Measurements from ENCODE around the gene PNISR. TPM values are rescaled to one million over a fixed set of nuclear protein-coding genes. Genes with fewer than 3 reads are reported as not detected.

The PNISR gene
- polyA plus RNA-seq, 1 donor from 2014 or later: 87.9 TPM

GRCh38 chr6:99424022-99424421 lies 1.1 kb downstream of the PNISR start:
- H3K27me3 Mint-ChIP-seq: no peaks in the 10 kb centered on the region
- H3K4me1 Mint-ChIP-seq: peaks cover 48 to 58% (median 53%) of the 10 kb centered on the region in 3 donors
- H3K4me3 Mint-ChIP-seq: peak overlapping the region; percentile 93 to 99 (median 98)

GRCh38 chr6:99422912-99423311 lies 2.2 kb downstream of the PNISR start:
- Mint-ChIP-seq H3K9me3 (no peaks in the 10 kb centered on the region), H3K27ac (peak overlapping the region in 1 of 3 donors; percentile 95), H3K4me3 (peak overlapping the region; percentile 35 to 97 (median 83))

More at GRCh38 chr6:99424022-99424421, 1.1 kb downstream of the PNISR start:
- H3K36me3 Mint-ChIP-seq: peaks cover 4% of the 10 kb centered on the region
- no peaks in the 10 kb centered on the region for H3K9me3 Mint-ChIP-seq
- peak overlapping the region; percentile 23 to 98 (median 95) for H3K27ac Mint-ChIP-seq

GRCh38 chr6:99416892-99417767 lies 8.0 kb downstream of the PNISR start:
- no peaks in the 10 kb centered on the region for H3K9me3 Mint-ChIP-seq
- H3K4me1 Mint-ChIP-seq: peaks cover 34 to 43% (median 38%) of the 10 kb centered on the region in 3 donors
- H3K36me3 Mint-ChIP-seq: peaks cover 6% of the 10 kb centered on the region
- peak overlapping the region; percentile 50 to 91 (median 78) for H3K4me3 Mint-ChIP-seq
- no peaks in the 10 kb centered on the region for H3K27me3 Mint-ChIP-seq
- peak overlapping the region; percentile 62 to 92 (median 89) for H3K27ac Mint-ChIP-seq

More at GRCh38 chr6:99422912-99423311, 2.2 kb downstream of the PNISR start:
- peaks cover 5% of the 10 kb centered on the region for H3K36me3 Mint-ChIP-seq
- H3K27me3 Mint-ChIP-seq: no peaks in the 10 kb centered on the region
- peaks cover 51 to 60% (median 59%) of the 10 kb centered on the region in 3 donors for H3K4me1 Mint-ChIP-seq

GRCh38 chr6:99416226-99416625 lies 8.9 kb downstream of the PNISR start:
- H3K27ac Mint-ChIP-seq: peak overlapping the region in 1 of 3 donors; percentile 47
- no peaks in the 10 kb centered on the region for H3K9me3 Mint-ChIP-seq
- no peaks in the 10 kb centered on the region for H3K27me3 Mint-ChIP-seq
- peaks cover 28 to 40% (median 34%) of the 10 kb centered on the region in 3 donors for H3K4me1 Mint-ChIP-seq
- H3K36me3 Mint-ChIP-seq: peaks cover 4% of the 10 kb centered on the region
- peak overlapping the region in 1 of 4 donors; percentile 58 for H3K4me3 Mint-ChIP-seq

GRCh38 chr6:99415446-99415845 lies 9.7 kb downstream of the PNISR start:
- H3K9me3 Mint-ChIP-seq: no peaks in the 10 kb centered on the region
- no peaks in the 10 kb centered on the region for H3K27me3 Mint-ChIP-seq
- no peak overlapping the region for H3K27ac Mint-ChIP-seq
- H3K36me3 Mint-ChIP-seq: peaks cover 4% of the 10 kb centered on the region
- H3K4me3 Mint-ChIP-seq: no peak overlapping the region
- peaks cover 26 to 34% (median 30%) of the 10 kb centered on the region in 3 donors for H3K4me1 Mint-ChIP-seq

- Mint-ChIP-seq H3K4me3 (no peak overlapping the region), H3K27ac (no peak overlapping the region), H3K9me3 (no peaks in the 10 kb centered on the region), H3K27me3 (no peaks in the 10 kb centered on the region), H3K36me3 (peaks cover 5% of the 10 kb centered on the region), H3K4me1 (peaks cover 12 to 16% (median 14%) of the 10 kb centered on the region in 3 donors)
Observed at GRCh38 chr6:99412065-99412464, 13.0 kb downstream of the PNISR start.

DNA sequence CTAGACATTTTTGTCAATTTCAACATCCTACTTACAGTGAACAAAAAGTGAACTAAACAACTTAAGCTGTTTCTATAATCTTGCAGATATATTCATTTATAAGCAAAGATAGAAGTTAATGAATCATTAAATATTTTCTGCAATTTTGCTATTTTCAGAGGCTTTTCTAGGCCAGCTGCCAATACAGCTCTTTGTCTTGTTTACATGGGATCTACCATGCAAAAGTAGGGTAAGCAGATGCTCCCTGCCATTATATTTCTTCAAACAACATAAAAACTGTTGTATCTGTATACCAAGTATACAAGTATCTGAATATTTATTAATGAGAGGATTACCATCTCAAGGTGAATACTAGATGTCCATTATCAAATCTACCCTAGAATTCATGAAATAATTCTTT lies 15.4 kb downstream of the PNISR start:
- peaks cover 5% of the 10 kb centered on the region for H3K36me3 Mint-ChIP-seq
- H3K4me1 Mint-ChIP-seq: peaks cover 0 to 10% (median 6%) of the 10 kb centered on the region in 3 donors
- H3K27me3 Mint-ChIP-seq: no peaks in the 10 kb centered on the region
- no peak overlapping the region for H3K4me3 Mint-ChIP-seq
- H3K9me3 Mint-ChIP-seq: no peaks in the 10 kb centered on the region
- no peak overlapping the region for H3K27ac Mint-ChIP-seq

DNA sequence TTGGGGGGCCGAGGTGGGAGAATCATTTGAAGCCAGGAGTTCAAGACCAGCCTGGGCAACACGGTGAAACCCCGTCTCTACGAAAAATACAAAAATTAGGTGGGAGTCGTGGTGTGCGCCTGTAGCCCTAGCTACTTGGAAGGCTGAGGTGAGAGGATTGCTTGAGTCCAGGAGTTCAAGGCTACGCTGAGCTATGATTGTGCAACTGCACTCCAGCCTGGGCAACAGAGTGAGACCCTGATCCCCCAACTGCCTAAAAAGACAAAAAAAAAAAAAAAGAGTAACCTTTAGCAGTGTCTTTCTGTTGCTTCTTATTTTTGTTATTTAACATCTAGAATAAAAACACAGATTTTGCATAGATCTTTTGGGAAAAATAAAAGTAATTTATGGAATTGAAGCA lies 18.0 kb downstream of the PNISR start:
- Mint-ChIP-seq H3K9me3 (no peaks in the 10 kb centered on the region), H3K27ac (no peak overlapping the region), H3K4me1 (peaks cover 0 to 5% (median 3%) of the 10 kb centered on the region in 3 donors), H3K27me3 (no peaks in the 10 kb centered on the region), H3K36me3 (peaks cover 5% of the 10 kb centered on the region), H3K4me3 (no peak overlapping the region)

DNA sequence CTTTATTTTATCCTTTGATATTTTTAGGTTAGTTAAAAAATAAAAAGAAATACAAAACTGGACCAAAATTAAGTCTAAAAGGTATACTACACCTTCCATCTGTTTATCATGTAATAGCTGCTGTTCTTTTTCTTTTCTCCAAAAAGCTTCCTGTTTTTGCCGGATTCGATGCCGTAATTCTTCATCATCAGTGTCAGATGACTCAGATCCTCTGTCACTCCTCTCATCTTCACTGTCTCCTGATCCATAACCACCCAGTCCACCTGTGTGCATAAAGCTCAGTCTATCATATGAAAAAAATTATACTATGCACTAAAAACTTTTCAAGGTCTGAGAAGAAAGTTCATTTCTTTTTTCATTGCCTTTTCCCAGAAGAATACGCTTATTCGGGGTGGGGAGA lies 22.7 kb downstream of the PNISR start:
- Mint-ChIP-seq H3K36me3 (peaks cover 6% of the 10 kb centered on the region), H3K27me3 (no peaks in the 10 kb centered on the region), H3K4me3 (peak overlapping the region in 1 of 4 donors; percentile 39), H3K27ac (peak overlapping the region in 1 of 3 donors; percentile 42), H3K9me3 (no peaks in the 10 kb centered on the region), H3K4me1 (peaks cover 0 to 2% (median 0%) of the 10 kb centered on the region in 3 donors)

DNA sequence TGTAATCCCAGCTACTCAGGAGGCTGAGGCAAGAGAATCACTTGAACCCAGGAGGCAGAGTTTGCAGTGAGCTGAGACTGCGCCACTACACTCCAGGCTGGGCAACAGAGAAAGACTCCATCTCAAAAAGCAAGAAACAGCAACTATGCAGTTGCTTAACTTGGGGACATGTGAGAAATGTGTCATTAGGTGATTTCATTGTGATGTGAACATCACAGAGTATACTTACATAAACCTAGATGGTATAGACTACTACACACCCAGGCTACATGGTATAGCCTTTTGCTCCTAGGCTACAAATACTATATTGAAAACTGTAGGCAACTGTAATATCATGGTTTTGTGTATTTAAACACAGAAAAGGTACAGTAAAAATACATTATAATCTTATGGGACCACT lies 27.8 kb downstream of the PNISR start:
- Mint-ChIP-seq H3K27ac (no peak overlapping the region), H3K9me3 (no peaks in the 10 kb centered on the region), H3K4me3 (peak overlapping the region in 1 of 4 donors; percentile 77), H3K27me3 (no peaks in the 10 kb centered on the region), H3K4me1 (peaks cover 11% of the 10 kb centered on the region in 3 donors), H3K36me3 (peaks cover 6% of the 10 kb centered on the region)

- Mint-ChIP-seq H3K9me3 (no peaks in the 10 kb centered on the region), H3K4me1 (peaks cover 11 to 15% (median 14%) of the 10 kb centered on the region in 3 donors), H3K27me3 (no peaks in the 10 kb centered on the region), H3K27ac (peak within 1 kb of the TSS; percentile 80 to 92 (median 92)), H3K4me3 (peak within 1 kb of the TSS; percentile 91 to 98 (median 98)), H3K36me3 (peaks cover 3% of the 10 kb centered on the region)
Observed at GRCh38 chr6:99393698-99394531, 31.2 kb downstream of the PNISR start, which contains the start of gene COQ3. TSS of gene COQ3 (minus strand) at chr6:99394195. CDS start at chr6:99394179, 16 bp downstream.

GRCh38 chr6:99393366-99393697 lies 31.8 kb downstream of the PNISR start:
- Mint-ChIP-seq H3K36me3 (peaks cover 3% of the 10 kb centered on the region), H3K4me3 (peak overlapping the region; percentile 91 to 98 (median 98)), H3K27me3 (no peaks in the 10 kb centered on the region), H3K27ac (peak overlapping the region; percentile 80 to 92 (median 92)), H3K9me3 (no peaks in the 10 kb centered on the region), H3K4me1 (peaks cover 11 to 15% (median 14%) of the 10 kb centered on the region in 3 donors)

DNA sequence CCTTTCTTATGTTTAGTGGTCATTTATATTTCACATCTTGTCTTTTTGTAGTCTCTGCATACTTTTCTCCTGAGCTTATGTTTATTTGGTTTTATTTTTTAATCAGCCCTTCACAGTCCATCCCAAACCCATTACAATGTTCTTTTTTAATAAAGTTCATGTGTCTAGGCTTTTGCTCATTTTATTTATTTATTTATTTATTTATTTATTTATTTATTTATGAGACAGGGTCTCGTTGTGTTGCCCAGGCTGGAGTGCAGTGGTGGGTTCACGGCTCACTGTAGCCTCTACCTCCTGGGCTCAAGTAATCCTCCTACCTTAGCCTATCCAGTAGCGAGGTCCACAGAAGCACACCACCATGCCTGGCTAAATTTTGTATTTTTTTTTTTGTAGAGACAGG lies 34.2 kb downstream of the PNISR start:
- H3K36me3 Mint-ChIP-seq: peaks cover 3% of the 10 kb centered on the region
- no peaks in the 10 kb centered on the region for H3K9me3 Mint-ChIP-seq
- no peaks in the 10 kb centered on the region for H3K27me3 Mint-ChIP-seq
- H3K4me1 Mint-ChIP-seq: peaks cover 11 to 16% (median 15%) of the 10 kb centered on the region in 3 donors
- peak overlapping the region in 1 of 4 donors; percentile 52 for H3K4me3 Mint-ChIP-seq
- H3K27ac Mint-ChIP-seq: no peak overlapping the region

GRCh38 chr6:99384507-99384906 lies 40.6 kb downstream of the PNISR start:
- peaks cover 4% of the 10 kb centered on the region for H3K36me3 Mint-ChIP-seq

DNA sequence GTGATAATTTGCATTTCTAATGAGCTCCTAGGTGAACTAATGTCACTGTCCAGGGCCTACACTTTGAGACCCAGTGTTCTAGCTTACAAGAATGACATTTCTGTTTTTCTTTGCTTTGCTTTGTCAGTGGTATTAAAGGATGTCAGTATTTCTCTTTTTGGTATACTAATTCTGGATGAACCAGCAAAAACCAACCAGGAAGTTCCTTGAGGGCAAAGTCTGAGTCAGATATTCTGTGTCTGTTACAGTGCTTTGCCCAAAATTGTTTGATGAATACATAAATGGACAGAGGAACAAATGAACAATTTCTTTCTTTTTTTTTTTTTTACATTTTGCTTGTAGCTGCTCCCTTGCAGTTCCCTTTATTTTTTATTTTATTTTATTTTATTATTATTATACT lies 46.5 kb downstream of the PNISR start:
- no peak overlapping the region for H3K4me3 Mint-ChIP-seq
- H3K9me3 Mint-ChIP-seq: no peaks in the 10 kb centered on the region
- H3K27ac Mint-ChIP-seq: no peak overlapping the region
- no peaks in the 10 kb centered on the region for H3K27me3 Mint-ChIP-seq
- H3K36me3 Mint-ChIP-seq: peaks cover 4% of the 10 kb centered on the region
- H3K4me1 Mint-ChIP-seq: no peaks in the 10 kb centered on the region

More at GRCh38 chr6:99384507-99384906, 40.6 kb downstream of the PNISR start:
- Mint-ChIP-seq H3K27me3 (no peaks in the 10 kb centered on the region), H3K27ac (peak overlapping the region in 1 of 3 donors; percentile 79), H3K4me1 (peaks cover 0 to 2% (median 0%) of the 10 kb centered on the region in 3 donors), H3K9me3 (no peaks in the 10 kb centered on the region), H3K4me3 (no peak overlapping the region)
